GM12801 (cell line): Measurements from ENCODE around the gene ABCA6.

Source experiments
- TF ChIP-seq, protein P1 (sequence below): IDR thresholded peaks from one replicate; pipeline ENCODE4 v1.5.1; 2011; ENCODE audit warnings: control low read depth; ENCODE audit not compliant: insufficient read length; ENCODE audit errors: extremely low read depth

ABCA6 gene, protein sequence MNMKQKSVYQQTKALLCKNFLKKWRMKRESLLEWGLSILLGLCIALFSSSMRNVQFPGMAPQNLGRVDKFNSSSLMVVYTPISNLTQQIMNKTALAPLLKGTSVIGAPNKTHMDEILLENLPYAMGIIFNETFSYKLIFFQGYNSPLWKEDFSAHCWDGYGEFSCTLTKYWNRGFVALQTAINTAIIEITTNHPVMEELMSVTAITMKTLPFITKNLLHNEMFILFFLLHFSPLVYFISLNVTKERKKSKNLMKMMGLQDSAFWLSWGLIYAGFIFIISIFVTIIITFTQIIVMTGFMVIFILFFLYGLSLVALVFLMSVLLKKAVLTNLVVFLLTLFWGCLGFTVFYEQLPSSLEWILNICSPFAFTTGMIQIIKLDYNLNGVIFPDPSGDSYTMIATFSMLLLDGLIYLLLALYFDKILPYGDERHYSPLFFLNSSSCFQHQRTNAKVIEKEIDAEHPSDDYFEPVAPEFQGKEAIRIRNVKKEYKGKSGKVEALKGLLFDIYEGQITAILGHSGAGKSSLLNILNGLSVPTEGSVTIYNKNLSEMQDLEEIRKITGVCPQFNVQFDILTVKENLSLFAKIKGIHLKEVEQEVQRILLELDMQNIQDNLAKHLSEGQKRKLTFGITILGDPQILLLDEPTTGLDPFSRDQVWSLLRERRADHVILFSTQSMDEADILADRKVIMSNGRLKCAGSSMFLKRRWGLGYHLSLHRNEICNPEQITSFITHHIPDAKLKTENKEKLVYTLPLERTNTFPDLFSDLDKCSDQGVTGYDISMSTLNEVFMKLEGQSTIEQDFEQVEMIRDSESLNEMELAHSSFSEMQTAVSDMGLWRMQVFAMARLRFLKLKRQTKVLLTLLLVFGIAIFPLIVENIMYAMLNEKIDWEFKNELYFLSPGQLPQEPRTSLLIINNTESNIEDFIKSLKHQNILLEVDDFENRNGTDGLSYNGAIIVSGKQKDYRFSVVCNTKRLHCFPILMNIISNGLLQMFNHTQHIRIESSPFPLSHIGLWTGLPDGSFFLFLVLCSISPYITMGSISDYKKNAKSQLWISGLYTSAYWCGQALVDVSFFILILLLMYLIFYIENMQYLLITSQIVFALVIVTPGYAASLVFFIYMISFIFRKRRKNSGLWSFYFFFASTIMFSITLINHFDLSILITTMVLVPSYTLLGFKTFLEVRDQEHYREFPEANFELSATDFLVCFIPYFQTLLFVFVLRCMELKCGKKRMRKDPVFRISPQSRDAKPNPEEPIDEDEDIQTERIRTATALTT (N-terminal part only)

DNA sequence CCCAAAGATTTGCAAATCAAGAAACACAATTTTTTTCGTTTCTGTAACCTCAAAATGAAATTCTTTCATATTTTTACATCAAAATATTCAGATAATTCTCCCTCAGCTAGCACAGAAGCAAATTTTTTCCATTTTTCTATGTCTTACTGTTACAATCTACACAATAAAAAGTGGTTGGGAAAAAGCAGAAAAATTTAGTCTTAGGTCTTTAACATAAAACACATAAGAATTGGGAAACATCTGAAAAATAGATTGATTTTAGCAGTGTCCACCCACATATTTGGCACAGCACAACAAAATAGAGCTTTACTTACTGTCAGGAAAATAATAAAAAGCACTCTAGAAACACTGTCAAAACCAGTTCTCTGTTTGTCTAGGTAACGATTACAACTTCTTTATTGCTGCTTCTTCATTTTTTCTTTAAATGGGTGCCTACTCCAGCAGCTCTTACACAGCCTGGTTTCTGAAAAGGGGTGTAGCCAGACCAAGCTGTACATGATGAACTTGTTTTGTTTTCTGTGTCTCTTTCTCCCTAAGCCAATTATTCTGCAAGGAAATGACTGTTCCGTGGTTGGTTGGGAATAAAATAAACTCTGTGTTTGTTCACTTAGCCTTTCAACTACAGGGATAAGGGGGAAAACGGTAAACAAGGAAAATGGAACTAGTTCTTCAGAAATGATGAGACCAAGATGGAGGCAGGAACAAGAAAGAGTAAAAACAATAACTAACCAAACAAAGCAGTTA lies at the start of gene ABCA6:
Gene ABCA6 (minus strand): TSS at position 465 of the 744 bp plus-strand sequence. CDS start 1,192 bp downstream, outside the sequence.
- TF ChIP-seq, protein P1, sequence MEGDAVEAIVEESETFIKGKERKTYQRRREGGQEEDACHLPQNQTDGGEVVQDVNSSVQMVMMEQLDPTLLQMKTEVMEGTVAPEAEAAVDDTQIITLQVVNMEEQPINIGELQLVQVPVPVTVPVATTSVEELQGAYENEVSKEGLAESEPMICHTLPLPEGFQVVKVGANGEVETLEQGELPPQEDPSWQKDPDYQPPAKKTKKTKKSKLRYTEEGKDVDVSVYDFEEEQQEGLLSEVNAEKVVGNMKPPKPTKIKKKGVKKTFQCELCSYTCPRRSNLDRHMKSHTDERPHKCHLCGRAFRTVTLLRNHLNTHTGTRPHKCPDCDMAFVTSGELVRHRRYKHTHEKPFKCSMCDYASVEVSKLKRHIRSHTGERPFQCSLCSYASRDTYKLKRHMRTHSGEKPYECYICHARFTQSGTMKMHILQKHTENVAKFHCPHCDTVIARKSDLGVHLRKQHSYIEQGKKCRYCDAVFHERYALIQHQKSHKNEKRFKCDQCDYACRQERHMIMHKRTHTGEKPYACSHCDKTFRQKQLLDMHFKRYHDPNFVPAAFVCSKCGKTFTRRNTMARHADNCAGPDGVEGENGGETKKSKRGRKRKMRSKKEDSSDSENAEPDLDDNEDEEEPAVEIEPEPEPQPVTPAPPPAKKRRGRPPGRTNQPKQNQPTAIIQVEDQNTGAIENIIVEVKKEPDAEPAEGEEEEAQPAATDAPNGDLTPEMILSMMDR: no peak

DNA sequence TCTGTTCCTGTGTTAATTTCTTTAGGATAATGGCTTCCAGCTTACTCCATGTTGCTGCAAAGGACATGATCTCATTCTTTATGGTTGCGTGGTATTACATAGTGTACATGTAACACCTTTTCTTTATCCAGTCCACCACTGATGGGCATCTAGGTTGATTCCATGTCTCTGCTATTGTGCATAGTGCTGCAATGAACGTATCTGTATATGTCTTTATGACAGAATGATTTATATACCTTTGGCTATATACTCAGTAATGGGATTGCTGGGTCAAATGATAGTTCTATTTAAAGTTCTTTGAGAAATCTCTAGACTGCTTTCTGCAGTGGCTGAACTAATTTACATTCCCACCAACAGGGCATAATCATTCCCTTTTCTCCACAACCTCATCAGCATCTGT lies 47.1 kb upstream of the ABCA6 start:
- TF ChIP-seq, protein P1: no peak

DNA sequence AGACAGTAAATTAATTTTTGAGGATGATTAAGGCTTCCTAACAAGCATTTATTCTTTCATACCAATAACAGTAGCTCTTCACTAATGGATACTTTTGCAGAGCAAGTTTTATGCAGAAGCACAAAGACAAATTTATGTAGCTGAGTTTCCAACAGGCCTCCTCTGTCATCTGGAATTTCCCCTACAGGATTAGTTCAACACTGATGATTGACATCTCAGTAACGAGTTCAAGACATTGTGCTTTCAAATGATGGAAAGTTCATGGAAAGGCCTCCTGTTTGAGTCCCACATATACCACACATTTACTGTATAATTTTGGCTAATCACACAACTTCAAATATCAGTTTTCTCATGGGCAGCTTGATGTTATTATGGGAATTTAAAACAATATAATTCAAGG lies 46.4 kb upstream of the ABCA6 start:
- TF ChIP-seq, protein P1: no peak

DNA sequence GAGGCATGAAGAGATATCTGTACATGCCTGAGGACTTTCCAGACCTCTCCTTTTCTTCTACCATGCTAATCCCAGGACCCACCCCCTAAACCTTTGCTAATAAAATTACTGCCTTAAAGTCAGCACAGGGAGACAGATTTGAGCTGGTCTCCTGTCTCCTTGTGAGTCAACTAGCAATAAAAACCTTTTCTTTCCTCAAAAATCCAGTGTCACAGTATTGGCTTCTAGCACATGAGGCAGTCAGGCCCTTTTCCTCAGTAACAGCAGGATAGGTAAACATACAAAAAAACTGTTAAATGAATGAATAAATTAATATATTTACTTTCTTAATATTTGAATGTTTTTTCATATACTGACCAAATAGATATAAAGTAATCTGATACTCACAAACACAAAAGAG lies 45.6 kb upstream of the ABCA6 start:
- TF ChIP-seq, protein P1: no peak

DNA sequence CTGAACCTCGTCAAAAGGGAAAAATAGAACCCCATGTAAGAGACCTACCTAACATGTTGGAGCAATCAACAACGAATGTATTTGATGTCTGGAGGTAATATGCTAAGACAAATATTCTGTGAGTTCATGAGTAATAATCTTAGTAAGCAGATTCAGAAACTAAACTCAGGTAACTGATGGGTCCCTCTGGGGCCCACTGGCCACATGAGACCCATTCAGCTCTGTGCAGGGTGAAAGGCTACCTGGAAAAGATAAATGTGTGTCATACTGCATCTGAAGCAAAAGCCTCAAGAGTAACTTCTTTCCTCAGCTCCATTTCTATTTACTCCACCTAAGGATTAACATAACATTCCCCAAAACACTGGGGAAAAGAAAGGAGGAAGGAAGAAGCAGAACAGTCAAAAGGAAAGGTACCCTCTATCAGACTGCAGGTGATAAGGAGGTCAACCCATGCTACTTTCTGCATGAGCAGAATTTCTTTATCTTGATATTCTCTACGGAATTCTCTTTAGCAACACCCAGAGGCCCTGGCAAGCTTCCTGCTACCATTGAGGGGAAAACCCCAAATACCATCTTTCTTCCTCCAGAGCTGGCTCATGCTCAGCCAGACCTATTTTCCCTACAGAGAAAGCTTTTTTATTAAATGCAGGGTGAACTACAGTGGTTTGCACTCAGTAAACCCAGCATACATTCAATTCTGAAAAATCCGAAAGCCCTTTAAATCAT lies 37.7 kb upstream of the ABCA6 start:
- TF ChIP-seq, protein P1: no peak

DNA sequence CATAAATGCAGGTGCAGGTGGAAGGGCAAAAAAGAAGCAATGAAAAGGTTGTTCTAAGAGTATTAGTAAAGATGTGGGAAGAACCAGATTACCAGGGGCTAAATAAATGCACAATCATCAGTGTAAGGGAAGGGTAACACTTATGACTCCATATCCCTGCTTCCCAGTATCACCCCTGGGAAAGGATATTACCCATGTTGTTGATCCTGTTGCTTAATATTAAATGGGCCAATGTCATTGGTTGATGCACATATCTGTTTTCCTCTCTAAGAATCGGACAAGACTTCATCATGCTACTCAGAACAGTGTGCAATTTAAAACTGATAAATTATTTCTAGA lies 34.7 kb upstream of the ABCA6 start:
- TF ChIP-seq, protein P1: no peak
